Urothelium cell line (cell line): ENCODE measurements around the gene ADAR.

Experiments used
- DNase-seq: peaks from one replicate; pipeline ENCODE4 v3.0.0; 2011; ENCODE audit warnings: low spot score, mixed read lengths
- FAIRE-seq: peaks from 2 replicates; lab custom pipeline; 2011; peaks lifted over from hg19 to GRCh38; lab: Jason Lieb, UNC

The ADAR gene

GRCh38 chr1:154586641-154587040 is 21.3 kb downstream of the ADAR start:
- no peak for FAIRE-seq
- DNase-seq, result no peak

- FAIRE-seq (no peak), DNase-seq (no peak)
Measured at GRCh38 chr1:154586231-154586630, 21.8 kb downstream of the ADAR start.

GRCh38 chr1:154584267-154584994 is 23.6 kb downstream of the ADAR start:
- no peak for FAIRE-seq
- DNase-seq, result no peak

GRCh38 chr1:154583773-154584172 is 24.2 kb downstream of the ADAR start:
- FAIRE-seq, result no peak
- no peak for DNase-seq

GRCh38 chr1:154582885-154583284 is 25.1 kb downstream of the ADAR start:
- FAIRE-seq (no peak), DNase-seq (no peak)

GRCh38 chr1:154581766-154582165 is 26.2 kb downstream of the ADAR start:
- DNase-seq (no peak), FAIRE-seq (no peak)

- FAIRE-seq, result no peak
- DNase-seq, result no peak
Measured at GRCh38 chr1:154579374-154579773, 28.6 kb downstream of the ADAR start.

GRCh38 chr1:154578058-154578418 is 29.9 kb downstream of the ADAR start:
- DNase-seq, result no peak
- FAIRE-seq, result no peak

- FAIRE-seq (no peak), DNase-seq (no peak)
Measured at GRCh38 chr1:154577346-154578057, 30.5 kb downstream of the ADAR start.

- DNase-seq (no peak), FAIRE-seq (no peak)
Measured at GRCh38 chr1:154575951-154576566, 31.9 kb downstream of the ADAR start.

- no peak for FAIRE-seq
- no peak for DNase-seq
Measured at GRCh38 chr1:154575147-154575927, 32.6 kb downstream of the ADAR start.

- FAIRE-seq (no peak), DNase-seq (no peak)
Measured at GRCh38 chr1:154574716-154575115, 33.3 kb downstream of the ADAR start.

- no peak for FAIRE-seq
- DNase-seq, result no peak
Measured at GRCh38 chr1:154573168-154573510, 34.8 kb downstream of the ADAR start.

- FAIRE-seq, result no peak
Measured at GRCh38 chr1:154572468-154573167, 35.4 kb downstream of the ADAR start.

GRCh38 chr1:154571964-154572288 is 36.1 kb downstream of the ADAR start:
- FAIRE-seq, result no peak

More at GRCh38 chr1:154572468-154573167, 35.4 kb downstream of the ADAR start:
- no peak for DNase-seq

GRCh38 chr1:154571244-154571963 is 36.6 kb downstream of the ADAR start:
- FAIRE-seq, result no peak
- DNase-seq, result no peak

More at GRCh38 chr1:154571964-154572288, 36.1 kb downstream of the ADAR start:
- no peak for DNase-seq

- DNase-seq (no peak), FAIRE-seq (no peak)
Measured at GRCh38 chr1:154568157-154568815, 39.7 kb downstream of the ADAR start.

- FAIRE-seq (peak; percentile 76), DNase-seq (peak; percentile 92)
Measured at GRCh38 chr1:154567386-154568156, 40.4 kb downstream of the ADAR start, which contains the start of gene CHRNB2. Gene CHRNB2 (plus strand): TSS chr1:154567778. CDS start chr1:154568045, 267 bp downstream.

GRCh38 chr1:154565876-154566275 is 42.1 kb downstream of the ADAR start:
- DNase-seq (no peak), FAIRE-seq (no peak)
